WERI-Rb-1 (cell line): ENCODE data around the gene SYT8.

ENCODE experiments used
- DNase-seq: peaks from one replicate; pipeline ENCODE4 v3.0.0-alpha.2; 2020
- H3K27ac ChIP-seq: fragments of 250-450 bp; sonication (Bioruptor Pico); 2 replicates; pipeline ENCODE4 v1.5.1; 2020; ENCODE audit warnings: mild to moderate bottlenecking, moderate library complexity
- H3K27me3 ChIP-seq: fragments of 250-450 bp; sonication (Bioruptor Pico); 2 replicates; pipeline ENCODE4 v1.5.1; 2021; ENCODE audit warnings: mild to moderate bottlenecking, low read depth, moderate library complexity; ENCODE audit not compliant: insufficient read depth, severe bottlenecking
- H3K36me3 ChIP-seq: fragments of 250-450 bp; sonication (Bioruptor Pico); 2 replicates; pipeline ENCODE4 v1.5.1; 2020; ENCODE audit warnings: mild to moderate bottlenecking, moderate library complexity
- H3K4me3 ChIP-seq: 2 replicates; pipeline ENCODE4 v1.5.1; 2011; ENCODE audit warnings: low read depth, mild to moderate bottlenecking, control low read depth, low read length
- H3K9me3 ChIP-seq: fragments of 250-450 bp; sonication (Bioruptor Pico); 2 replicates; pipeline ENCODE4 v1.5.1; 2021; ENCODE audit warnings: mild to moderate bottlenecking, moderate library complexity; ENCODE audit not compliant: severe bottlenecking
- CTCF ChIP-seq: IDR thresholded peaks from 2 replicates; pipeline ENCODE4 v1.5.1; 2011; ENCODE audit warnings: low read depth, mild to moderate bottlenecking, control low read depth, inconsistent platforms, low read length

The SYT8 gene

GRCh38 chr11:1844221-1845094, 9.7 kb downstream of the SYT8 start:
- Histone ChIP-seq H3K36me3 (no peaks in the 10 kb centered on the region), H3K9me3 (no peaks in the 10 kb centered on the region), H3K4me3 (no peak overlapping the region), H3K27me3 (peaks cover 100% of the 10 kb centered on the region), H3K27ac (no peak overlapping the region)
- no peak for TF ChIP-seq CTCF
- no peak for DNase-seq

- Histone ChIP-seq H3K9me3 (no peaks in the 10 kb centered on the region), H3K4me3 (no peak overlapping the region), H3K27me3 (peaks cover 100% of the 10 kb centered on the region), H3K27ac (no peak overlapping the region), H3K36me3 (no peaks in the 10 kb centered on the region)
- no peak for DNase-seq
- no peak for TF ChIP-seq CTCF
Measured at GRCh38 chr11:1845095-1845429, 10.3 kb downstream of the SYT8 start.

GRCh38 chr11:1845561-1846452, 11.0 kb downstream of the SYT8 start:
- no peak for DNase-seq
- H3K36me3 ChIP-seq, result no peaks in the 10 kb centered on the region

GRCh38 chr11:1846453-1846932, 11.7 kb downstream of the SYT8 start:
- peaks cover 100% of the 10 kb centered on the region for H3K27me3 ChIP-seq
- TF ChIP-seq CTCF, result no peak
- DNase-seq, result no peak
- no peak overlapping the region for H3K4me3 ChIP-seq
- H3K36me3 ChIP-seq, result no peaks in the 10 kb centered on the region
- no peak overlapping the region for H3K27ac ChIP-seq
- no peaks in the 10 kb centered on the region for H3K9me3 ChIP-seq

More at GRCh38 chr11:1845561-1846452, 11.0 kb downstream of the SYT8 start:
- H3K4me3 ChIP-seq, result no peak overlapping the region
- no peak overlapping the region for H3K27ac ChIP-seq
- no peak for TF ChIP-seq CTCF
- no peaks in the 10 kb centered on the region for H3K9me3 ChIP-seq
- peaks cover 100% of the 10 kb centered on the region for H3K27me3 ChIP-seq

- no peak overlapping the region for H3K27ac ChIP-seq
- DNase-seq, result no peak
- no peak overlapping the region for H3K4me3 ChIP-seq
- H3K36me3 ChIP-seq, result no peaks in the 10 kb centered on the region
- no peaks in the 10 kb centered on the region for H3K9me3 ChIP-seq
- no peak for TF ChIP-seq CTCF
- H3K27me3 ChIP-seq, result peaks cover 100% of the 10 kb centered on the region
Measured at GRCh38 chr11:1847006-1847735, 12.4 kb downstream of the SYT8 start.
